Large intestine (tissue), 3 donors: ENCODE measurements around the gene SLIT1. TPM values are rescaled to one million over a fixed set of nuclear protein-coding genes. Genes with fewer than 3 reads are reported as not detected.

ENCODE experiments used
- DNase-seq, 2 donors: peaks; one replicate each; pipeline versions ENCODE4 v3.0.0 to v3.0.0-alpha.2; 2013
- H3K27ac ChIP-seq: one replicate; pipeline ENCODE4 v1.5.1; 2013; ENCODE audit warnings: low read length
- H3K27me3 ChIP-seq: 2 replicates; pipeline ENCODE4 v1.6.1; 2013; ENCODE audit warnings: low read length; ENCODE audit not compliant: control insufficient read depth, insufficient read depth
- H3K36me3 ChIP-seq: 2 replicates; pipeline ENCODE4 v1.6.1; 2013; ENCODE audit warnings: low read length; ENCODE audit not compliant: control insufficient read depth, insufficient read depth
- H3K4me1 ChIP-seq: one replicate; pipeline ENCODE4 v1.6.1; 2013; ENCODE audit warnings: low read length; ENCODE audit not compliant: control insufficient read depth, insufficient read depth
- H3K4me3 ChIP-seq: one replicate; pipeline ENCODE4 v1.5.1; 2013; ENCODE audit warnings: low read length
- H3K9me3 ChIP-seq: one replicate; pipeline ENCODE4 v1.6.1; 2013; ENCODE audit warnings: mild to moderate bottlenecking, low read depth, low read length, moderate library complexity; ENCODE audit not compliant: control insufficient read depth
- WGBS: methylation state at CpG from one replicate; pipeline ENCODE4 v1.1.5; 2013; ENCODE audit warnings: low lambda C conversion rate; ENCODE audit not compliant: insufficient coverage; 5-methylcytosine and 5-hydroxymethylcytosine counted together
- polyA plus RNA-seq: library from polyadenylated mRNA; unstranded; fragments of 120-200 nt; gene quantifications from one replicate; pipeline ENCODE4 v1.2.1, GENCODE V29; 2013

Gene SLIT1
- polyA plus RNA-seq, 1 donor, result 1.6 TPM

- Histone ChIP-seq H3K4me1 (no peaks in the 10 kb centered on the region), H3K36me3 (no peaks in the 10 kb centered on the region), H3K9me3 (no peaks in the 10 kb centered on the region), H3K27me3 (no peaks in the 10 kb centered on the region), H3K4me3 (no peak overlapping the region), H3K27ac (no peak overlapping the region)
- no peak for DNase-seq
- WGBS, result no CpG with 5 or more reads among the region's 6 CpGs
Observed at GRCh38 chr10:97157578-97158095, 28.1 kb downstream of the SLIT1 start.

- DNase-seq, result no peak
- H3K4me1 ChIP-seq, result no peaks in the 10 kb centered on the region
- no peaks in the 10 kb centered on the region for H3K27me3 ChIP-seq
- H3K27ac ChIP-seq, result no peak overlapping the region
- H3K36me3 ChIP-seq, result no peaks in the 10 kb centered on the region
- WGBS, result no CpG with 5 or more reads among the region's 4 CpGs
- no peaks in the 10 kb centered on the region for H3K9me3 ChIP-seq
- no peak overlapping the region for H3K4me3 ChIP-seq
Observed at GRCh38 chr10:97154781-97155180, 31.0 kb downstream of the SLIT1 start.

GRCh38 chr10:97154162-97154561 is 31.6 kb downstream of the SLIT1 start:
- H3K4me3 ChIP-seq, result no peak overlapping the region
- no peaks in the 10 kb centered on the region for H3K4me1 ChIP-seq
- no peak overlapping the region for H3K27ac ChIP-seq
- no peaks in the 10 kb centered on the region for H3K36me3 ChIP-seq
- H3K9me3 ChIP-seq, result no peaks in the 10 kb centered on the region
- H3K27me3 ChIP-seq, result no peaks in the 10 kb centered on the region
- no CpG with 5 or more reads among the region's 4 CpGs for WGBS
- no peak for DNase-seq

- Histone ChIP-seq H3K27ac (no peak overlapping the region), H3K27me3 (no peaks in the 10 kb centered on the region), H3K9me3 (no peaks in the 10 kb centered on the region), H3K4me3 (no peak overlapping the region), H3K4me1 (no peaks in the 10 kb centered on the region), H3K36me3 (no peaks in the 10 kb centered on the region)
- 100% methylated on average over 1 of the region's 7 CpGs for whole genome bisulfite sequencing
- DNase-seq, result no peak
Observed at GRCh38 chr10:97153270-97153850, 32.4 kb downstream of the SLIT1 start.

- no peak overlapping the region for H3K27ac ChIP-seq
- no peaks in the 10 kb centered on the region for H3K36me3 ChIP-seq
- no peaks in the 10 kb centered on the region for H3K9me3 ChIP-seq
- no peak for DNase-seq
- no peak overlapping the region for H3K4me3 ChIP-seq
- H3K27me3 ChIP-seq, result no peaks in the 10 kb centered on the region
- no CpG with 5 or more reads among the region's 6 CpGs for WGBS
- no peaks in the 10 kb centered on the region for H3K4me1 ChIP-seq
Observed at GRCh38 chr10:97151307-97151914, 34.3 kb downstream of the SLIT1 start.

- Histone ChIP-seq H3K27me3 (no peaks in the 10 kb centered on the region), H3K27ac (no peak overlapping the region), H3K36me3 (no peaks in the 10 kb centered on the region), H3K4me3 (no peak overlapping the region), H3K4me1 (no peaks in the 10 kb centered on the region), H3K9me3 (no peaks in the 10 kb centered on the region)
- no peak for DNase-seq
- no CpG with 5 or more reads among the region's 8 CpGs for WGBS
Observed at GRCh38 chr10:97150616-97151015, 35.1 kb downstream of the SLIT1 start.

GRCh38 chr10:97150013-97150595 is 35.7 kb downstream of the SLIT1 start:
- WGBS, result no CpG with 5 or more reads among the region's 10 CpGs
- Histone ChIP-seq H3K27me3 (no peaks in the 10 kb centered on the region), H3K4me3 (no peak overlapping the region), H3K27ac (no peak overlapping the region), H3K4me1 (no peaks in the 10 kb centered on the region), H3K36me3 (no peaks in the 10 kb centered on the region), H3K9me3 (no peaks in the 10 kb centered on the region)
- DNase-seq, result no peak

- no peaks in the 10 kb centered on the region for H3K9me3 ChIP-seq
- H3K27ac ChIP-seq, result no peak overlapping the region
- H3K4me3 ChIP-seq, result no peak overlapping the region
- DNase-seq, result no peak
- no peaks in the 10 kb centered on the region for H3K27me3 ChIP-seq
- WGBS, result no CpG with 5 or more reads among the region's 16 CpGs
- no peaks in the 10 kb centered on the region for H3K36me3 ChIP-seq
- H3K4me1 ChIP-seq, result no peaks in the 10 kb centered on the region
Observed at GRCh38 chr10:97149079-97149531, 36.7 kb downstream of the SLIT1 start.

GRCh38 chr10:97144297-97144696 is 41.5 kb downstream of the SLIT1 start:
- Histone ChIP-seq H3K27me3 (peaks cover 14% of the 10 kb centered on the region), H3K9me3 (no peaks in the 10 kb centered on the region), H3K4me1 (peaks cover 7% of the 10 kb centered on the region), H3K36me3 (no peaks in the 10 kb centered on the region), H3K4me3 (no peak overlapping the region), H3K27ac (no peak overlapping the region)
- no peak for DNase-seq
- WGBS, result no CpG with 5 or more reads among the region's 2 CpGs

GRCh38 chr10:97142834-97143233 is 42.9 kb downstream of the SLIT1 start:
- no peak overlapping the region for H3K27ac ChIP-seq
- no peak overlapping the region for H3K4me3 ChIP-seq
- no CpG with 5 or more reads among the region's 2 CpGs for WGBS
- H3K9me3 ChIP-seq, result no peaks in the 10 kb centered on the region
- no peak for DNase-seq
- peaks cover 14% of the 10 kb centered on the region for H3K27me3 ChIP-seq
- H3K4me1 ChIP-seq, result peaks cover 7% of the 10 kb centered on the region
- no peaks in the 10 kb centered on the region for H3K36me3 ChIP-seq
